Parathyroid adenoma (tissue), 2 donors: ENCODE data around the gene SCYGR4.

Experiments
- H2AFZ ChIP-seq: fragments of 300-600 bp; sonication (generic); one replicate; pipeline ENCODE4 v1.7.0; 2017; ENCODE audit warnings: antibody characterized with exemption, mild to moderate bottlenecking
- H3K27ac ChIP-seq: fragments of 300-600 bp; sonication (generic); one replicate; pipeline ENCODE4 v1.7.0; 2017
- H3K27me3 ChIP-seq: fragments of 300-600 bp; sonication (generic); one replicate; pipeline ENCODE4 v1.7.0; 2017; ENCODE audit warnings: low read length; ENCODE audit not compliant: control insufficient read depth, insufficient read depth
- H3K36me3 ChIP-seq: fragments of 300-600 bp; sonication (generic); one replicate; pipeline ENCODE4 v1.7.0; 2017; ENCODE audit warnings: low read length; ENCODE audit not compliant: control insufficient read depth, insufficient read depth
- H3K4me1 ChIP-seq: fragments of 300-600 bp; sonication (generic); one replicate; pipeline ENCODE4 v1.7.0; 2017; ENCODE audit warnings: control low read depth
- H3K4me2 ChIP-seq: fragments of 300-600 bp; sonication (generic); one replicate; pipeline ENCODE4 v1.7.0; 2017; ENCODE audit warnings: low read length
- H3K4me3 ChIP-seq: fragments of 300-600 bp; sonication (generic); one replicate; pipeline ENCODE4 v1.7.0; 2017; ENCODE audit warnings: low read depth, low read length
- H3K79me2 ChIP-seq: fragments of 300-600 bp; sonication (generic); one replicate; pipeline ENCODE4 v1.7.0; 2017; ENCODE audit warnings: control low read depth
- H3K9ac ChIP-seq: fragments of 300-600 bp; sonication (generic); one replicate; pipeline ENCODE4 v1.7.0; 2017; ENCODE audit warnings: mild to moderate bottlenecking
- H3K9me3 ChIP-seq: fragments of 300-600 bp; sonication (generic); one replicate; pipeline ENCODE4 v1.7.0; 2017; ENCODE audit warnings: low read length; ENCODE audit not compliant: control insufficient read depth
- TF ChIP-seq, protein P1 (sequence below): fragments of 300-600 bp; sonication (generic); IDR thresholded peaks from one replicate; pipeline ENCODE4 v1.7.0; 2017; ENCODE audit warnings: antibody characterized with exemption, mild to moderate bottlenecking
- donor health status: primary hyperparathyroidism.

Gene SCYGR4

DNA sequence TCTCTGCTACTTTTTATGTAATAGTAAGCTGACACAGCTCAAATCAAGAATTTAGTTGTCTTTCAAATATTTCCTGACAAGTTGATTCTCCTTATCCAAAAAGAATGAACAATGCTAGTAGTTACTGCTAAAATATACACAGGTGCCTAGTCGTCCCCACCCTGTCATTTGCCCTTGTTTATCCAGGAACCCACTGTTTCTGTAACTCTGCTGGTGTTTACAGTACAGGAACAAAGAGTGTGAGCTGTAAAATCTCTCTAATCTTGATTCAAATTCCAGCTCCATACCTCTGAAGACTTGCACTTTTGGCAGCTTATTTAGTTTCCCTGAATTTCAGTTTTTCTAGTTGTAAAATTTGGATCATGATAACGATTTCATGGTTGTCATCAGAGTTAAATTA lies 39.7 kb upstream of the SCYGR4 start:
- Histone ChIP-seq H3K4me2 (no peak overlapping the region), H2AFZ (no peak overlapping the region), H3K9me3 (no peaks in the 10 kb centered on the region), H3K9ac (no peak overlapping the region), H3K79me2 (no peaks in the 10 kb centered on the region), H3K27me3 (no peaks in the 10 kb centered on the region), H3K36me3 (no peaks in the 10 kb centered on the region), H3K27ac (no peak overlapping the region), H3K4me3 (no peak overlapping the region), H3K4me1 (no peaks in the 10 kb centered on the region)
- TF ChIP-seq, protein P1, sequence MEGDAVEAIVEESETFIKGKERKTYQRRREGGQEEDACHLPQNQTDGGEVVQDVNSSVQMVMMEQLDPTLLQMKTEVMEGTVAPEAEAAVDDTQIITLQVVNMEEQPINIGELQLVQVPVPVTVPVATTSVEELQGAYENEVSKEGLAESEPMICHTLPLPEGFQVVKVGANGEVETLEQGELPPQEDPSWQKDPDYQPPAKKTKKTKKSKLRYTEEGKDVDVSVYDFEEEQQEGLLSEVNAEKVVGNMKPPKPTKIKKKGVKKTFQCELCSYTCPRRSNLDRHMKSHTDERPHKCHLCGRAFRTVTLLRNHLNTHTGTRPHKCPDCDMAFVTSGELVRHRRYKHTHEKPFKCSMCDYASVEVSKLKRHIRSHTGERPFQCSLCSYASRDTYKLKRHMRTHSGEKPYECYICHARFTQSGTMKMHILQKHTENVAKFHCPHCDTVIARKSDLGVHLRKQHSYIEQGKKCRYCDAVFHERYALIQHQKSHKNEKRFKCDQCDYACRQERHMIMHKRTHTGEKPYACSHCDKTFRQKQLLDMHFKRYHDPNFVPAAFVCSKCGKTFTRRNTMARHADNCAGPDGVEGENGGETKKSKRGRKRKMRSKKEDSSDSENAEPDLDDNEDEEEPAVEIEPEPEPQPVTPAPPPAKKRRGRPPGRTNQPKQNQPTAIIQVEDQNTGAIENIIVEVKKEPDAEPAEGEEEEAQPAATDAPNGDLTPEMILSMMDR = no peak

DNA sequence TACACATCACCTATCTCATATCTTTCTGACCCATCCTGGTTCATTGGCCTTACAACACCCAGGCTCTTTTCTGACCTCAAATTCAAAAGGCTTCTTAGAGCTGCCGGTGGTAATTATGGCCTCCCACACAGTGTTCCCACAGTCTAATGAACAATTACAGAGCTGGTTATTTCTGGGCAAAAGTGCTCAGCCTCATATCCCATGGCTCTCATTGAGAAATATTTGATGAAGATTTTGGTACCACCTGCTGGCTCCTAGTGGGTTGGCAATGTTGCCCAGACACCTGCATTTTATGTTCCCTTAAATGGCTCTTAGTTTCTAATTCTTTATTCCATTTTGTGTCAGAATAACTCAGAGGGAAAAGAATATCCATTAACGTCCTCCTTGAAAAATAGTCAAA lies 38.7 kb upstream of the SCYGR4 start:
- no peak overlapping the region for H3K27ac ChIP-seq
- H3K4me1 ChIP-seq = no peaks in the 10 kb centered on the region
- no peaks in the 10 kb centered on the region for H3K36me3 ChIP-seq
- no peaks in the 10 kb centered on the region for H3K79me2 ChIP-seq
- TF ChIP-seq, protein P1 = no peak
- no peak overlapping the region for H3K4me3 ChIP-seq
- no peak overlapping the region for H2AFZ ChIP-seq
- H3K9me3 ChIP-seq = no peaks in the 10 kb centered on the region
- H3K4me2 ChIP-seq = no peak overlapping the region
- H3K27me3 ChIP-seq = no peaks in the 10 kb centered on the region
- H3K9ac ChIP-seq = no peak overlapping the region

DNA sequence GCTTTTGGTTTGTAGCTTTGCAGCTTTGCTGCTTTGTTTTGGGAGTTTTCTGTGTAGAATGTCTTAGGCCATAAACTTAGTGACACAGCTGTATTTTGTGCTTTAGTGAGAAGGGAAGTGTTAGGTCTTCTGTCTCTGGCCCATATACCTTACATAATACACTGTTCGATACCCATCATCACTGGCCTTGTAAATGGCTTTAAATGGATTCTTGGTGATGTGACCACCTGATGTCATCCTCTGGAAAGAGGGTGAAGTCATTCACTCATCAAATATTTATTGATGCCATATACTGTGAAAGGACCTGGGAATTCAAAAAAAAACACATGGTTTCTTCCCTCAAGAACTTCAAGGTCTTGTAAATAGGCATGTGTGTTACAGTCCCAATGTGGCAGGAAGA lies 37.5 kb upstream of the SCYGR4 start:
- Histone ChIP-seq H3K36me3 (no peaks in the 10 kb centered on the region), H3K4me1 (no peaks in the 10 kb centered on the region), H3K27me3 (no peaks in the 10 kb centered on the region), H3K9me3 (no peaks in the 10 kb centered on the region), H2AFZ (no peak overlapping the region), H3K27ac (no peak overlapping the region), H3K9ac (no peak overlapping the region), H3K4me3 (no peak overlapping the region), H3K79me2 (no peaks in the 10 kb centered on the region), H3K4me2 (no peak overlapping the region)
- TF ChIP-seq, protein P1 = no peak

DNA sequence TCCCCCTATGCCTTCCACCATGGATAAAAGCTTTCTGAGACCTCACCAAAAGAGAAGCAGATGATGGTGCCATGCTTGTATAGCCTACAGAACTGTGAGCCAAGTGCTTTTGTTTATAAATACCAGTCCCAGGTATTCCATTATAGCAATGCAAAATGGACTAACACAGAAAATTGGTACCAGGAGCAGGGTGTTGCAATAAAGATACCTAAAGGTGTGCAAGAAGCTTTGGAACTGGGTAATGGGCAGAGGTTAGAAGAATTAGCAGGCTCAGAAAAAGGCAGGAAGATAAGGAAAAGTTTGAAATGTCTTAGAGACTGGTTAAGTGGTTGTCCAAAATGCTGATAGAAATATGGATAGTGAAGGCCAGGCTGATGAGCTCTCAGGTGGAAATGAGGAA lies 34.9 kb upstream of the SCYGR4 start:
- no peak overlapping the region for H3K9ac ChIP-seq
- no peaks in the 10 kb centered on the region for H3K9me3 ChIP-seq
- no peak overlapping the region for H3K27ac ChIP-seq
- H3K36me3 ChIP-seq = no peaks in the 10 kb centered on the region
- H3K79me2 ChIP-seq = no peaks in the 10 kb centered on the region
- no peak overlapping the region for H2AFZ ChIP-seq
- TF ChIP-seq, protein P1 = no peak
- no peak overlapping the region for H3K4me2 ChIP-seq
- H3K4me3 ChIP-seq = no peak overlapping the region
- H3K27me3 ChIP-seq = no peaks in the 10 kb centered on the region
- H3K4me1 ChIP-seq = no peaks in the 10 kb centered on the region

DNA sequence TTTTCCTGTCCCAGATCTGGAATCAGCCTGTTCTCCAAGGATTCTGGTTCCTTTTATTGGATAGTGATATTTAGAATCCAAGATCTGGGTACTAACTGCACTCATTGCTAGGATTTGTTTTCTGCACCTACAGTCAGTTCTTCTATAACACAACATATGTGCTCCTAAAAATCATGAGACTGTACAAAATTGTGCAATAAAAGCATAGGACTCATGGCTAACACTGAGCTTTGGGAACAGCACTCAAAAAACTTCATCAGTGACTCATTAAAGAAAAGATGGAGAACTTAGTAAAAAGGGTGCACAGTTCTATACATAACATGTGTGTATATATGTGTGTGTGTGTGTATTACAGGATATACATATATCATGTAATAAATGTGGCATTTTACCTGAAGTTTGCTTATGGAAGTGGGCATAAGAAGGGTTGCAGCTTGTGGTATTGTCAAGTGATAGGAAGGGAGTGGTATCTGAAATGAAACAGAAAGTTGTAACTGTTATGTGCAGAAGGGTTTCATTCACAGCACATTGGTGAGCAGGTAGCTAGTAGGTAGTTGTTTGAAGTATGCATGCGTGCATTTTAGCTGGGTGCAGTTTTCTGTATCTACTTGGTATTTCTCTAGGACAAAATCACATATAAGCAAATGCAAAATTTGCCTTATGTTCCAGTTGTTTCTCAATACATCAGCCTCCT lies 24.5 kb upstream of the SCYGR4 start:
- Histone ChIP-seq H3K36me3 (no peaks in the 10 kb centered on the region), H3K4me1 (no peaks in the 10 kb centered on the region), H3K9me3 (no peaks in the 10 kb centered on the region), H2AFZ (no peak overlapping the region), H3K4me3 (no peak overlapping the region), H3K79me2 (no peaks in the 10 kb centered on the region), H3K9ac (no peak overlapping the region), H3K27ac (no peak overlapping the region), H3K27me3 (no peaks in the 10 kb centered on the region), H3K4me2 (no peak overlapping the region)
- TF ChIP-seq, protein P1 = no peak
